Medulla oblongata (tissue), 1 donor: ENCODE data around the gene KANK4.
"Not testable (repeated sequence)": the region's sequence is repeated elsewhere in the genome, so short reads cannot be mapped to it uniquely, and the experiment has no call there.

Experiments
- DNase-seq: peaks from one replicate; pipeline ENCODE4 v3.0.0-alpha.2; 2015; ENCODE audit errors: extremely low spot score

Gene KANK4

DNA sequence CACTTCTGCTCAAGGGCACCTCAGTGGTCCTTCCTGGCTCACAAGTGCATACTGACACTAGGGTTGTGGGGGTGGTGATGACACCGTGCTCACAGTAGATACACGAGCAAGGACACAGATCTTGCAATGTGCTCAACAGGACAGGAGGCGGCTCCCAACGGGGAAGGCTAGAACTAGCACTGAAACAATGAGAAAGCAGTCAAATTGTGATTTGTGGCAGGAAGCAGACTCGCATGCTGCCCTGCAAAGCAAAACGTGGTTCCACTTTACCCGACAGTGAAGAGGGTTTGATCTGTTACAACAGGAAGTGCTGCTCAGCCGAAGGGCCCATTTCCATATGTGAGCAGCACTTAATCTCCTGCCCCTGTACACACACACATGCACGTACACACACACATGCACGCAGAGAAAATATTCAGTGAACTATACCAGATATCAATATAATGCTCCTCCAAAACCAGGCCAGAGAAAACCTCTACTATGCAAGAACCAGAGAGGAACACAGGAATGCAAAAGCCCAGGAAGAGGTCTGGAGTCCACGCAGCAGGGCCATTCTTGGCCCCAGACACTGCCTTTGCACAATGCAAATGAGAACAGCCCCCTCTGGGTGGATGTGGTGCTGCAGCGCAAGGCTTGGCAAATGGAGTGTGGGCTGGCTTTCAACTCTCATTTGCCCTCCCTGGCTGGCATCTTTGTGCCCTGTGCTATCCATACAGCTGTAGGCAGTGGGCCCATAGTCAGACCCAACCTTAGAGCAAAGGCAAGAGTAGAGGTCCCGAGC, 47.1 kb downstream of the KANK4 start:
- peak; percentile 38 for DNase-seq

- DNase-seq, result no peak
Observed at GRCh38 chr1:62271134-62271533, 48.1 kb downstream of the KANK4 start.

- no peak for DNase-seq
Observed at GRCh38 chr1:62269851-62270495, 49.3 kb downstream of the KANK4 start.

DNA sequence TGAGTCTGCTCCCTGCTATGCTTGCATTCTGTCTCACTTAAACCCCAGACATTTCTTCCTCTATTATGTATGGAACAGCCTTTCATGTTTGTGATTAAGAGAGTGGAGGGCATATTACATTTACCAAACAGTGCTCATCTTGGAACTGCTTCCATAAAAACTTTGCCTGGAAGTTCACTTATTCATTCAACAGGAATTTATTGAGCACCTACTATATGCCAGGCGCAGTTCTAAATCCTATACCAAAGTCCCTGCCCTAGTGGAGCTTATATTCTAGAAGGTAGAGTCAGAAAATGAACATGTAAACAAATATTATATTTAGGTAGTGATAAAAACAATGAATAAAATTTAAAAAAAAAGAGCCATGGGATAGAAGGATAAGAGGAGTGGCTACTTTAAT, 49.8 kb downstream of the KANK4 start:
- no peak for DNase-seq

DNA sequence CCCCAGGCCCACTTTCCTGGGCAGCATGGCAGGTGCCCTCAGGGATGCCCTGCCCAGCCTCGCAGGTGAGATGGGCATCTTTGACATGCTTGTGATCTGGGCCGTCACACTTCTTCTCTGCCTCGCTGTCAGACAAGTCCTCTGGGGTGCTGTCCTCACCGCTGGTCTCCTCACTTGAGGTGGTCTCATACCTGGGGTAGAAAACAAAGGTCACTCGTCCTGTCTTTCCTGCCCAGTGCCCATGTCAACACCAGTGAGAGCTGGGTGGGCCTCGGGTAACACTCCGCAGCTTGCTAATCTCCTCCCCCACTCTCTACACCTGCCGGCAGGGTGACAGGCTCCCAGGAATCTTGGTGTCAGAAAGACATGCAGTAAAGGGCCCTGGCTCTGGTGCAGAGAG, 50.9 kb downstream of the KANK4 start:
- DNase-seq, result no peak

DNA sequence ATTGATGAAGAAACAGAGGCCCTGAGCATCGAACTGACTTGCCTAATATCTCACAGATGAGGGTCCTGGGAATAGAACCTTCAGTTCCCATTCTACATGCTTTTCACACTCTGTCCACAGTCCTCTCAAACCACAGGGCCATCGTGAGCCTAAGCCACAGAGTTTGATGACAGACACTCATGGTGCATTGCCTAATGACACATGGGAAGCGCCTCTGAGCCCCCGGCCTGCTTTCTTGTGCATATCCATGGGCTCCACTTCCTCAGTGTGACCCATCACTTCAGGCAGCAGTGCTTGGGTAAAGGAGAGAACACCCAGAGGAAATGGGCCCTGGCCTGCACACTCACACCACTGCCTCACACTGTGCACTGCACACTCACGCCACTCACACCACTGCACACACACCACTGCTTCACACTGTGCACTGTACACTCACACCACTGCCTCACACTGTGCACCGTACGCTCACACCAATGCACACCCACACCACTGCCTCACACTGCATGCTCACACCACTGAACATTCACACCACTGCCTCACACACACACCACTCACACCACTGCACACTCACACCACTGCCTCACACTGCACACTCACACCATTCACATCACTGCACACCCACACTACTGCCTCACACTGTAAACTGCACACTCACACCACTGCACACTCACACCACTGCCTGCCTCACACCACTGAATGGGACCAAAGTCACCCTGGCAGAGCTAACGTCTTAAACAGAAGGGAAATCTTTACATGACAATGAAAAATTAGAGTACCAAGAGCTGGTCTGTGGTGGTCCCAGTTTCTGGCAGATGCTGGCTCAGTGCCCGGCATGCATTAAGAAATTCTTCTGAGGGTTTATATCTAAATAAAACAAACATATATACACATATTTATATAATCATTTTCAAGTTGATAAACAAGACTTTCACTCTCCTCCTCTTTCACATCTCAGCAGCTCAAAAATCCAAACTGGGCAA, 53.0 kb downstream of the KANK4 start:
- DNase-seq, result no peak

- no peak for DNase-seq
Observed at GRCh38 chr1:62263814-62264353, 55.4 kb downstream of the KANK4 start.

- no peak for DNase-seq
Observed at GRCh38 chr1:62263006-62263813, 56.0 kb downstream of the KANK4 start.

DNA sequence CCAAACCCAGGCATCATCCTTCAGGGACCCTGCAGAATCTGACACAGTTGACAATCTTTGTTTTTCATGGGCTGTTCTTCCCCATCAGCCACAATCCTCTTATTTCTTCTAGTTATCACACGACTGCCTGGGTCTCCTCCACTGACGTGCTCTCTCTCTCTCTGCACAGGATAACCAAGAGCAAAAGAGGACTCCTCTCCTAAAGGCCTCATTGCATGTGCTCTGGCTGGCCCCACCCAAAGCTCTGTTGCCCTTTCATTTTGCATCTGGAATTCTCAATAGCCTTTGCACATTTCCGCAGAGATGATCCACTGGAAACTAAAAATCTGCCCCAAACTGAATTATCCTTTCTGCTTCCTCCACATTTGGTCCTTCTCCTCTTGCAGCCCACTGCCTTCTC, 58.5 kb downstream of the KANK4 start:
- DNase-seq, result no peak

DNA sequence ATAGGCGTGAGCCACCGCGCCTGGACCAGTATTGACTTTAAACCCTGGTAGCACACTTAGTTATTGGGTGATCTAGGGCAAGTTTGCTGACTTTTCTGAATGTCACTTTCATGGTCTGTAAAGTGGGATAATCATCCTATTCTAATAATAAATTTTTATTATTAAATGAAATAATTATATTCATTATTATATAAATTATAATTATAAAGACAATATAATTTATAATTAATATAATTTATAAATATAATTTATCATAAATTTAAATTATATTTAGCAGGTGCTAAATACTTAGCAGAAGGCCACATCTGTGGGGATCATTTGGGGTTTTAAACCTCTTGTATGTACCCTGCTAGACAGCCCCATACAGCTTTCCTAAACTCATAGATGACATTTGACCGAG, 59.7 kb downstream of the KANK4 start:
- DNase-seq, result no peak

DNA sequence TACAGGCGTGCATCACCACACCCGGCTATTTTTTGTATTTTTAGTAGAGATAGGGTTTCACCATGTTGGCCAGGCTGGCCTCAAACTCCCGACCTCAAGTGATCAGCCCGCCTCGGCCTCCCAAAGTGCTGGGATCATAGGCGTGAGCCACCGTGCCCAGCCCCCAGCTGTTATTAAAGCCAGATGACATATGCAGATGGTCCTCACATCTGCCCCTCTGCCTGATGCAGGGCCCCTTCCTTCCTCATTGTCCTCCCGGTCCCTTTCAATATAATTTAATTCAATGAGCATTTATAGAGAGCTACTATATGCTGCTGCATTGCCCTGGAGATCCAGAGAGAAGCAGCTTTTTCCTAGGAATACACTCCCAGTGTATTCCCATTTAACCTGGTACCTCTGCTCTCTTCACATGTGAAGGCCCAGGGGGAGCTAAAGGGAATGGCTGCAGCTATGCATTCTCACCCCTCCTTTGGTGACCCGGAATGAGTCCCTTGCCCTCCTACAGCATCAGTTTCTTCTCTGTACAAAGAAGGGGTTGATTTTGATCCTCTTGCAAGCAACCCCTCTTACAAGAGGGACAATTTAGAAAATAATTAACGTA, 69.0 kb downstream of the KANK4 start:
- DNase-seq, result no peak

DNA sequence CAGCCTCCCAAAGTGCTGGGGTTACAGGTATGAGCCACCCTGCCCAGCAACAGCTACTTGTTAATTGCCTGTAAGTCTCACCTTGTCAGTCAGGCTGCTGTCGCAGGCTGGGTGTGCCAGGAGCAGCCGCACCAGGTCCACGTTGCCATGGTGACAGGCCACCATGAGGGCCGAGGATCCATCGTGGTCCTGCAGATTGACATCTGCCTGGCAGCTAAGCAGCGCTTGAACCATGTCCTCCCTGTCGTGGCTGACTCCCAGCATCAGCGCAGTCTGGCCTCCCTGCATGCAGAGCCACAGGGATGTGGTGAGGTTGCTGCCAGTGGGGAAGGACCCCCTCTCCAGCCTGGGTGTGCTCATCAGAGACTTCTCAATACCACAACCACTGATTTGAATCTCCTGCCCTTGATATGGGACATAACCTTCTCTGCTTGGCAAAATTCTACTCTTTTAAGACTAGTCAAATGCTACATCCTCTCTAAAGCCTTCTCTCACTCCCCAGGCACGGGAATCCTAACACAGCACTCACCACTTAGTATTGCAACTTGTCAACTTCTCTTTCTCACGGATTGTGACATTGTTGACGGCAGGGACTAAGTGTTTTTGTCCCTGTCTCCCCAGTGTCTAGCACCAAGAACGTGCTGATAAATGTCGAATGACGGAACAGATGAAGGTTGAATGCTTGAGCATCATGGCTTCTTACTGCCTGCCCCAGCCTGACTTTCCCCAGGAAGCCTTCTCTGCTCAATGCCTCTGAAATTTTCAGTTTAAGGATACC, 71.7 kb downstream of the KANK4 start:
- DNase-seq, result no peak

DNA sequence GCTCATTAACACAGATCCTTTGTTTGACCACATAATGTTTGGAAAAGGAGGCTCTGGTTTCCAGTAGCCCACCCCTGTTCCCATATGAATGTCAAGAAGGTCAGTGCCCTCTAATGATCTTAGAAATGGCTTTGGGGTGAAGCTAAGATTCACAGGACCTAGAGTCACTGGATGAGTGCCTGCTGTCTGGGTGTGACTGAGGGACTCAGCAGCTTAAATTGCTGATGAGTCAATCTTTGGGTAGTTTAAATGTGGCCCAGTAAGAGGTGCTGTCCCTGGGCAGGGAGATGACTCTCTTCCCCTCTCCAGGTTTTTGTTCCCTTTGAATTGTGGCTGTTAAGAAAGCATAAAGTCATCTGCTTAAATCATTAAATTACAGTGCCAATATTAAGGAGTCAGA, 74.0 kb downstream of the KANK4 start:
- no peak for DNase-seq

DNA sequence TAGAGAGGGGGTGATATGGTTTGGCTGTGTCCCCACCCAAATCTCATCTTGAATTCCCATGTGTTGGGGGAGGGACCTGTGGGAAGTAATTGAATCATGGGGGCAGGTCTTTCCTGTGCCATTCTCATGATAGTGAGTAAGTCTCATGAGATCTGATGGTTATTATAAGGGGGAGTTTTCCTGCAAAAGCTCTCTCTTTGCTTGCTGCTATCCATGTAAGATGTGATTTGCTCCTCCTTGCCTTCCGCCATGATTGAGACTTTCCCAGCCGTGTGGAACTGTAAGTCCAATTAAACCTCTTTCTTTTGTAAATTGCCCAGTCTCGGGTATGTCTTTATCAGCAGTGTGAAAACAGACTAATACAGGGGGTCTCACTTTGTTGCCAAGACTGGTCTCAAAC, 74.9 kb downstream of the KANK4 start:
- not testable (repeated sequence) for DNase-seq

- no peak for DNase-seq
Observed at GRCh38 chr1:62241371-62242131, 77.7 kb downstream of the KANK4 start.

- no peak for DNase-seq
Observed at GRCh38 chr1:62240651-62241370, 78.4 kb downstream of the KANK4 start.

GRCh38 chr1:62239652-62240403, 79.4 kb downstream of the KANK4 start:
- not testable (repeated sequence) for DNase-seq

GRCh38 chr1:62238507-62238906, 80.7 kb downstream of the KANK4 start:
- DNase-seq, result no peak
